HG03175 (cell line): Measurements from ENCODE around the gene MLH1.
"Not testable (repeated sequence)": the region's sequence is repeated elsewhere in the genome, so short reads cannot be mapped to it uniquely, and the experiment has no call there.

Experiments
- ATAC-seq: cut with Tn5 transposase; IDR thresholded peaks from one replicate; pipeline ENCODE4 v1.9.1; 2021; ENCODE audit warnings: mild to moderate bottlenecking, moderate library complexity; ENCODE audit not compliant: unreplicated experiment

Gene MLH1

GRCh38 chr3:37031096-37031682 is 37.9 kb downstream of the MLH1 start:
- ATAC-seq: no peak

- no peak for ATAC-seq
These were observed 39.6 kb downstream of the MLH1 start for GRCh38 chr3:37032961-37033360.

- no peak for ATAC-seq
These were observed 44.0 kb downstream of the MLH1 start for GRCh38 chr3:37037352-37037751.

GRCh38 chr3:37039161-37039846 is 46.0 kb downstream of the MLH1 start:
- no peak for ATAC-seq

- ATAC-seq: no peak
These were observed 46.9 kb downstream of the MLH1 start for GRCh38 chr3:37040231-37040630.

- no peak for ATAC-seq
These were observed 48.4 kb downstream of the MLH1 start for GRCh38 chr3:37041546-37042195.

- not testable (repeated sequence) for ATAC-seq
These were observed 49.4 kb downstream of the MLH1 start for GRCh38 chr3:37042712-37043111.

- no peak for ATAC-seq
These were observed 57.0 kb downstream of the MLH1 start for GRCh38 chr3:37050282-37050681.

GRCh38 chr3:37052860-37053259 is 59.5 kb downstream of the MLH1 start:
- no peak for ATAC-seq

- ATAC-seq: no peak
These were observed 60.0 kb downstream of the MLH1 start for GRCh38 chr3:37053337-37053736.

GRCh38 chr3:37053753-37054152 is 60.4 kb downstream of the MLH1 start:
- no peak for ATAC-seq

- ATAC-seq: peak; percentile 88
These were observed 61.1 kb downstream of the MLH1 start for GRCh38 chr3:37054370-37054769.

GRCh38 chr3:37055077-37055476 is 61.8 kb downstream of the MLH1 start:
- ATAC-seq: not testable (repeated sequence)

- ATAC-seq: no peak
These were observed 63.5 kb downstream of the MLH1 start for GRCh38 chr3:37056826-37057225.

- no peak for ATAC-seq
These were observed 64.8 kb downstream of the MLH1 start for GRCh38 chr3:37058117-37058516.

- ATAC-seq: no peak
These were observed 71.4 kb downstream of the MLH1 start for GRCh38 chr3:37064747-37065146.

- no peak for ATAC-seq
These were observed 74.3 kb downstream of the MLH1 start for GRCh38 chr3:37067577-37067976.

- ATAC-seq: no peak
These were observed 74.7 kb downstream of the MLH1 start for GRCh38 chr3:37068031-37068430.

- no peak for ATAC-seq
These were observed 78.6 kb downstream of the MLH1 start for GRCh38 chr3:37071921-37072320.

GRCh38 chr3:37072892-37073291 is 79.6 kb downstream of the MLH1 start:
- ATAC-seq: no peak

GRCh38 chr3:37074178-37074577 is 80.9 kb downstream of the MLH1 start:
- ATAC-seq: no peak

GRCh38 chr3:37075955-37076354 is 82.6 kb downstream of the MLH1 start:
- ATAC-seq: no peak
